RWPE2 (cell line): ENCODE results near the gene ATP13A4.

Source experiments
- ATAC-seq: fragments of 200-7000 bp; cut with Tn5 transposase; 3 replicates; pipeline ENCODE4 v1.9.1; 2021; ENCODE audit warnings: low read depth
- DNase-seq: peaks from one replicate; pipeline ENCODE4 v3.0.0-alpha.2; 2020; ENCODE audit warnings: low spot score
- H3K27ac ChIP-seq: fragments of 450-650 bp; 2 replicates; pipeline ENCODE4 v1.5.1; 2017; ENCODE audit warnings: mild to moderate bottlenecking; ENCODE audit not compliant: poor library complexity, severe bottlenecking
- H3K27me3 ChIP-seq: fragments of 250-450 bp; sonication (Bioruptor Pico); 2 replicates; pipeline ENCODE4 v1.5.1; 2021; ENCODE audit warnings: mild to moderate bottlenecking, moderate library complexity; ENCODE audit not compliant: insufficient read depth, poor library complexity, severe bottlenecking
- H3K36me3 ChIP-seq: fragments of 250-450 bp; sonication (Bioruptor Pico); 2 replicates; pipeline ENCODE4 v1.5.1; 2020; ENCODE audit warnings: low read depth, mild to moderate bottlenecking, moderate library complexity
- H3K4me1 ChIP-seq: fragments of 250-450 bp; sonication (Bioruptor Pico); 2 replicates; pipeline ENCODE4 v1.5.1; 2021; ENCODE audit warnings: mild to moderate bottlenecking, moderate library complexity; ENCODE audit not compliant: insufficient read depth, poor library complexity, severe bottlenecking
- H3K4me3 ChIP-seq: fragments of 250-450 bp; sonication (Bioruptor Pico); 2 replicates; pipeline ENCODE4 v1.5.1; 2021; ENCODE audit warnings: mild to moderate bottlenecking, moderate library complexity; ENCODE audit not compliant: severe bottlenecking
- H3K9me3 ChIP-seq: fragments of 250-450 bp; sonication (Bioruptor Pico); 2 replicates; pipeline ENCODE4 v1.5.1; 2021; ENCODE audit warnings: mild to moderate bottlenecking, moderate library complexity; ENCODE audit not compliant: severe bottlenecking
- TF ChIP-seq, protein P1 (sequence below): fragments of 450-650 bp; IDR thresholded peaks from one replicate; pipeline ENCODE4 v1.5.1; 2017; ENCODE audit warnings: mild to moderate bottlenecking, moderate library complexity; ENCODE audit not compliant: poor library complexity, severe bottlenecking

The ATP13A4 gene

DNA sequence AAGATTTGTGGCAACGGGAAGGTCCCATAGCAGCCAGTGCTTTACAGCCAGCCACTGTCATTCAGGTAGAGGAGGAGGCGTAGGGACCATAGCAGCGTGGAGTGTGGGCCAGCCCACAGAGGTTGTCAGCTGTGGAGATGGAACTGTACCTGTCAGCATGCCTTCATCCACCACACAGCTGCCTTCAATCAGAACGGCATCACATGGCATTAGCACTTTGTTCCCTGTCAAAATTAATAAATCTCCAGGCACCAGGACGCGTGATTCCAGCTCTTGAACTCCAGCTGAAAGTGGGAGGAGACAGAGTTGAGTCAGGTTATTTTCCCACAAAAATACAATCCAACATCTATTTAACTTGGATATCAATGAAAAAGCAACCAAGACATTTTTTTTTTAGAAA lies 84.0 kb downstream of the ATP13A4 start:
- no peaks in the 10 kb centered on the region for H3K9me3 ChIP-seq
- TF ChIP-seq, protein P1, sequence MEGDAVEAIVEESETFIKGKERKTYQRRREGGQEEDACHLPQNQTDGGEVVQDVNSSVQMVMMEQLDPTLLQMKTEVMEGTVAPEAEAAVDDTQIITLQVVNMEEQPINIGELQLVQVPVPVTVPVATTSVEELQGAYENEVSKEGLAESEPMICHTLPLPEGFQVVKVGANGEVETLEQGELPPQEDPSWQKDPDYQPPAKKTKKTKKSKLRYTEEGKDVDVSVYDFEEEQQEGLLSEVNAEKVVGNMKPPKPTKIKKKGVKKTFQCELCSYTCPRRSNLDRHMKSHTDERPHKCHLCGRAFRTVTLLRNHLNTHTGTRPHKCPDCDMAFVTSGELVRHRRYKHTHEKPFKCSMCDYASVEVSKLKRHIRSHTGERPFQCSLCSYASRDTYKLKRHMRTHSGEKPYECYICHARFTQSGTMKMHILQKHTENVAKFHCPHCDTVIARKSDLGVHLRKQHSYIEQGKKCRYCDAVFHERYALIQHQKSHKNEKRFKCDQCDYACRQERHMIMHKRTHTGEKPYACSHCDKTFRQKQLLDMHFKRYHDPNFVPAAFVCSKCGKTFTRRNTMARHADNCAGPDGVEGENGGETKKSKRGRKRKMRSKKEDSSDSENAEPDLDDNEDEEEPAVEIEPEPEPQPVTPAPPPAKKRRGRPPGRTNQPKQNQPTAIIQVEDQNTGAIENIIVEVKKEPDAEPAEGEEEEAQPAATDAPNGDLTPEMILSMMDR = no peak
- H3K36me3 ChIP-seq = no peaks in the 10 kb centered on the region
- DNase-seq (no peak), ATAC-seq (no peak)
- H3K27ac ChIP-seq = no peak overlapping the region
- H3K4me1 ChIP-seq = no peaks in the 10 kb centered on the region
- no peaks in the 10 kb centered on the region for H3K27me3 ChIP-seq
- no peak overlapping the region for H3K4me3 ChIP-seq

DNA sequence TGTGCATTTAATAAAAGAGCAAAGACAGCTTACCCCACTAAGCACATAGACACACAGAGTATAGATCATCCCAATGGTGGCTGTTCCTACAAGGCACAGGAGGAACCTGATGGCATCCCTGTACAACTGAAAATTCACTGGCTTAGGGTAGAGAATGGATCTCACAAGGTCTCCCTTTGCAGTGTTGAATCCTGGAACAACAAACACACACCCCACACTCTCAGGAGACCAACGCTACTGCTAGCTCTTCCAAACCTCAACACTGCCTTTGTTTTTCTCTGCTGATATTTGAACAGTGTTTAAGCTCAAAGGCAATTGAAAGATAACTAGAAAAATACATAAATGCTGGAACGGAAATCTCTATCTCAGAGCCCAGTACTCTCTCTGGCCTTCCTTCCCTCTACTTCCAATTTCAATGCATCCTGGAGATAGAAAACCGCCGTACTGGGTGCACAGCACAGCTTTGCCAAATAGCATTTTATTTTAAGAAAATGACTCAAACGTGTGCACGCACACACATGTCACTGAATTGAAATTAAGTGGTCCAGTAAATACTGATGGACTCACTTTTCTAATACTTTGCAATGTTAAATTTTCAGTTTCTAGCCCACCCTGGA lies 88.6 kb downstream of the ATP13A4 start:
- DNase-seq = no peak
- Histone ChIP-seq H3K27ac (no peak overlapping the region), H3K36me3 (no peaks in the 10 kb centered on the region), H3K27me3 (no peaks in the 10 kb centered on the region), H3K4me1 (no peaks in the 10 kb centered on the region), H3K9me3 (no peaks in the 10 kb centered on the region), H3K4me3 (no peak overlapping the region)
- TF ChIP-seq, protein P1 = no peak
- ATAC-seq = no peak

DNA sequence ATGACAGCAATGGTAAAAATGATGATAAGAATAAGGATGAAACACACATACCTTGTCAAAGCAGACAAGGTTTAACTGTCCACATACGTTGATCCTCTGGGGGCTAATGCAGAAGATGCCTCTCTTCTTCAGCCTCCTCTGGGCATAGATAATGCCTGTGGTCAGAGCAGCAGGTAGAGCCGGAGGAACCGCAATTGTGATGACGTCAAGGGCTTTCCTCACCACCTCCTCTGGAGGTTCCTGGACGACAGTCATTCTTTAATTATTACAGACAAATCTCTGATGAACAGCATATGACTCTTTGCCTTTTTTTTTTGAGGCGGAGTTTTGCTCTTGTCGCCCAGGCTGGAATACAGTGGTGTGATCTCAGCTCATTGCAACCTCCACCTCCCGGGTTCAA lies 89.8 kb downstream of the ATP13A4 start:
- no peaks in the 10 kb centered on the region for H3K36me3 ChIP-seq
- TF ChIP-seq, protein P1 = no peak
- DNase-seq (no peak), ATAC-seq (no peak)
- no peaks in the 10 kb centered on the region for H3K4me1 ChIP-seq
- H3K27me3 ChIP-seq = no peaks in the 10 kb centered on the region
- no peak overlapping the region for H3K4me3 ChIP-seq
- no peak overlapping the region for H3K27ac ChIP-seq
- H3K9me3 ChIP-seq = no peaks in the 10 kb centered on the region

DNA sequence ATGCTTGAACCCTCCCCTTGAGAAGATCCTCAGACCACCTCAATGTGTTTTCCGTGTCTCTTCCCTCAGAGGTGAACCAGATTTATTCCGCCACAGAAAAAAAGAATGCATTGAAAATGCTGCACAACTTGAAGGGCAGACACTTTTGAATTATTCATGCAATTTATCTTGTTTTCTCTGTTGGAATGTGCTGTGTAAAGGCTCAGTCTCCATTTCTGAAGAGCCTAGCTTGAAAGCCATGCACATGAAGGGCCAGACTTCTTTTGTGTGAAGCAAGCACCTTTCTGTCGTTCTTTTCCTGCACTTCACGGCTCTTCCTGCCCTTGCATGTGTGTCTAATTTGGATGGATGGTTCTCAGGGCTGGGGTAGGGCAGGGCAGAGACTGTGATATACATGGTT lies 97.2 kb downstream of the ATP13A4 start:
- TF ChIP-seq, protein P1 = no peak
- no peaks in the 10 kb centered on the region for H3K4me1 ChIP-seq
- no peaks in the 10 kb centered on the region for H3K36me3 ChIP-seq
- H3K27ac ChIP-seq = no peak overlapping the region
- no peaks in the 10 kb centered on the region for H3K27me3 ChIP-seq
- DNase-seq = no peak
- H3K9me3 ChIP-seq = no peaks in the 10 kb centered on the region
- no peak overlapping the region for H3K4me3 ChIP-seq
- no peak for ATAC-seq

DNA sequence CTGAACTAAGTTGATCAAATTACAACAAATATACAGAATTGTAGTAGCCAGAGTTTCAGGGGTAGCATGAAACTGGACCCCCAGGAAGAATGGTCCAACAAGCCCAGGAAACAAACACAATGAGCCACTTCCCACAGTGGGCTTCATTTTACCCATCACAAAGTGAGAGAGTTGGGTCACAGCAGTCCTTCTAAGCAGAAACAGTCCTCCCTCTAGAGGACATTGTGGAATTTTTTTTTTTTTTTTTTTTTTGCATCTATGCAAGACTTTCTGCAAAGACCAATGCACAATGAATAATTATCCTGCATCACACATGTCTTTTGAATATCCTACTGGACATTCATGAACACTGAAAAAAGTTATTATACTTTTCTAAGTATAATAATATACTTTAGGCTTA lies 102.4 kb downstream of the ATP13A4 start:
- no peaks in the 10 kb centered on the region for H3K4me1 ChIP-seq
- no peaks in the 10 kb centered on the region for H3K27me3 ChIP-seq
- no peak for ATAC-seq
- H3K9me3 ChIP-seq = no peaks in the 10 kb centered on the region
- no peak for DNase-seq
- TF ChIP-seq, protein P1 = peak; percentile 32
- no peaks in the 10 kb centered on the region for H3K36me3 ChIP-seq
- no peak overlapping the region for H3K4me3 ChIP-seq
- H3K27ac ChIP-seq = no peak overlapping the region
